CD4-positive, alpha-beta memory T cell (primary cell): ENCODE measurements around the gene CACNG6. TPM values are rescaled to one million over a fixed set of nuclear protein-coding genes. Genes with fewer than 3 reads are reported as not detected.
A peak's percentile ranks its signal among the peaks of the same experiment; 100 is the strongest.

Experiments
- CTCF ChIA-PET: fragments of 350-600 bp; sonication (Branson Sonifier 250); formaldehyde crosslinking; loops from one replicate; lab custom pipeline; 2021; ENCODE audit warnings: inconsistent platforms; ENCODE audit not compliant: partially characterized antibody; lab: Charles Lee
- POLR2A ChIA-PET: fragments of 350-600 bp; sonication (Branson Sonifier 250); formaldehyde crosslinking; loops from one replicate; lab custom pipeline; 2021; ENCODE audit not compliant: partially characterized antibody; lab: Charles Lee
- DNase-seq, 5 donors: peaks; one replicate each; pipeline versions ENCODE4 v3.0.0 to v3.0.0-alpha.2; 2020 to 2022; ENCODE audit warnings: mixed read lengths in 1 of 5
- H3K27ac ChIP-seq: one replicate; pipeline ENCODE4 v1.7.0; 2013; ENCODE audit warnings: low read depth, low read length
- H3K27me3 ChIP-seq: 2 replicates; pipeline ENCODE4 v1.7.0; 2013; ENCODE audit warnings: mild to moderate bottlenecking, low read length, moderate library complexity; ENCODE audit not compliant: insufficient read depth
- H3K36me3 ChIP-seq: 2 replicates; pipeline ENCODE4 v1.7.0; 2013; ENCODE audit warnings: mild to moderate bottlenecking, low read length, moderate library complexity; ENCODE audit not compliant: insufficient read depth
- H3K4me1 ChIP-seq: 2 replicates; pipeline ENCODE4 v1.7.0; 2013; ENCODE audit warnings: mild to moderate bottlenecking, low read length, moderate library complexity; ENCODE audit not compliant: insufficient read depth
- H3K4me3 ChIP-seq, 2 donors: one replicate each; pipeline ENCODE4 v1.7.0; 2013; ENCODE audit warnings: low read length in 2 of 2, mild to moderate bottlenecking in 1 of 2
- H3K9me3 ChIP-seq, 2 donors: one replicate each; pipeline ENCODE4 v1.7.0; 2013; ENCODE audit warnings: low read length in 2 of 2, control low read depth in 1 of 2; ENCODE audit not compliant: control insufficient read depth in 1 of 2
- H3K27ac Mint-ChIP-seq, 7 donors: one replicate each; pipeline ENCODE4 v1.8.0; 2020 to 2021; ENCODE audit warnings: mixed read lengths in 7 of 7, mild to moderate bottlenecking in 6 of 7, inconsistent platforms in 3 of 7, moderate library complexity in 3 of 7
- H3K27me3 Mint-ChIP-seq, 2 donors: one replicate each; pipeline ENCODE4 v1.8.0; 2020 to 2021; ENCODE audit warnings: mixed read lengths in 2 of 2
- H3K36me3 Mint-ChIP-seq, 2 donors: one replicate each; pipeline ENCODE4 v1.8.0; 2020 to 2021; ENCODE audit warnings: mixed read lengths in 2 of 2, inconsistent platforms in 1 of 2, mild to moderate bottlenecking in 1 of 2
- H3K4me1 Mint-ChIP-seq, 4 donors: one replicate each; pipeline ENCODE4 v1.8.0; 2020 to 2021; ENCODE audit warnings: mixed read lengths in 4 of 4, mild to moderate bottlenecking in 1 of 4
- H3K4me3 Mint-ChIP-seq, 8 donors: one replicate each; pipeline ENCODE4 v1.8.0; 2020 to 2021; ENCODE audit warnings: mixed read lengths in 8 of 8, mild to moderate bottlenecking in 7 of 8, moderate library complexity in 6 of 8, inconsistent platforms in 3 of 8
- H3K9me3 Mint-ChIP-seq, 8 donors: one replicate each; pipeline ENCODE4 v1.8.0; 2020 to 2021; ENCODE audit warnings: mixed read lengths in 8 of 8, mild to moderate bottlenecking in 5 of 8, inconsistent platforms in 3 of 8, moderate library complexity in 1 of 8
- intact Hi-C: fragments of 100-400 bp; cut with micrococcal nuclease; formaldehyde crosslinking; loops from one replicate; pipeline ENCODE4 v1.15.1; 2023
- polyA plus RNA-seq, 2 donors: library from polyadenylated mRNA; unstranded; fragments of 300-500 nt; fragmentation: Illumina TruSeq; gene quantifications; one replicate each; pipeline ENCODE4 v1.2.3, GENCODE V29; 2021
- total RNA-seq, 2 experiments: library from RNA; stranded (reverse); gene quantifications; one replicate each; pipeline ENCODE4 v1.2.3, GENCODE V29; 2021

The CACNG6 gene
- total and polyA plus RNA-seq, 4 experiments from 2014 or later, result not detected

DNA sequence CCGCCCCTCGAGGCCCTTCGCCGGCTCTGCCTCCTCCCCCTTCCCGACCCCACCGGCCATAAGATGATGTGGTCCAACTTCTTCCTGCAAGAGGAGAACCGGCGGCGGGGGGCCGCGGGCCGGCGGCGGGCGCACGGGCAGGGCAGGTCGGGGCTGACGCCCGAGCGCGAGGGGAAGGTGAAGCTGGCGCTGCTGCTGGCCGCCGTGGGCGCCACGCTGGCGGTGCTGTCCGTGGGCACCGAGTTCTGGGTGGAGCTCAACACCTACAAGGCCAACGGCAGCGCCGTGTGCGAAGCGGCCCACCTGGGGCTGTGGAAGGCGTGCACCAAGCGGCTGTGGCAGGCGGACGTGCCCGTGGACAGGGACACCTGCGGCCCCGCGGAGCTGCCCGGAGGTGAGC is 1.4 kb downstream of the CACNG6 start:
- H3K9me3 ChIP-seq, result no peaks in the 10 kb centered on the region
- no peaks in the 10 kb centered on the region for H3K4me1 ChIP-seq
- Mint-ChIP-seq H3K4me3 (no peak overlapping the region), H3K4me1 (peaks cover 0 to 6% (median 2%) of the 10 kb centered on the region in 4 donors), H3K27me3 (peaks cover 36 to 46% of the 10 kb centered on the region in 2 donors), H3K9me3 (no peaks in the 10 kb centered on the region), H3K36me3 (no peaks in the 10 kb centered on the region), H3K27ac (no peak overlapping the region)
- CTCF ChIA-PET, result no interaction called here
- intact Hi-C loops, result no loop called here
- no peak overlapping the region for H3K27ac ChIP-seq
- no peak for DNase-seq
- POLR2A ChIA-PET, result no interaction called here
- H3K4me3 ChIP-seq, result no peak overlapping the region
- H3K27me3 ChIP-seq, result peaks cover 11% of the 10 kb centered on the region
- H3K36me3 ChIP-seq, result no peaks in the 10 kb centered on the region

DNA sequence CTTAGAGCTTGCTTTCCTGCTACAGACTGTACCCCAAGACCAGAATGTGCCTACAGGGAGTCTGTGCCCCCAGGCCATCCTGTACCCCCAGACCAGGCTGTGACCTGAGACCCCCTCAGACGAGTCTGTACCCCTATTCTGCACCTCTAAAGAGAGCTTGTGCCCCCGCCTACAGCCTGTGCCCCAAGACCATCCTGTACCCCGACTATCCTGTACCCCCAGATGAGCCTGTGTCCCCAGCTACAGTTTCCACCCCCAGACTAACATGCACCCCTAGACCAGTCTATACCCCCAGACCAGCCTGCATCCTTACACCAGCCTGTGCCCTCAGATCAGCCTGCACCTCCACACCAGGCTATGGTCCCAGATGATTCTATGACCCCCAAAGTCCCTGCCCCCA is 2.0 kb downstream of the CACNG6 start:
- no peak for DNase-seq
- ChIA-PET POLR2A (no interaction called here), CTCF (no interaction called here)
- Mint-ChIP-seq H3K4me3 (peak overlapping the region in 1 of 8 donors; percentile 2), H3K27ac (no peak overlapping the region), H3K36me3 (no peaks in the 10 kb centered on the region), H3K9me3 (no peaks in the 10 kb centered on the region), H3K4me1 (peaks cover 0 to 6% (median 2%) of the 10 kb centered on the region in 4 donors), H3K27me3 (peaks cover 36 to 48% of the 10 kb centered on the region in 2 donors)
- Histone ChIP-seq H3K4me1 (no peaks in the 10 kb centered on the region), H3K27me3 (peaks cover 11% of the 10 kb centered on the region), H3K9me3 (no peaks in the 10 kb centered on the region), H3K27ac (no peak overlapping the region), H3K36me3 (no peaks in the 10 kb centered on the region), H3K4me3 (no peak overlapping the region)
- intact Hi-C loops, result no loop called here

DNA sequence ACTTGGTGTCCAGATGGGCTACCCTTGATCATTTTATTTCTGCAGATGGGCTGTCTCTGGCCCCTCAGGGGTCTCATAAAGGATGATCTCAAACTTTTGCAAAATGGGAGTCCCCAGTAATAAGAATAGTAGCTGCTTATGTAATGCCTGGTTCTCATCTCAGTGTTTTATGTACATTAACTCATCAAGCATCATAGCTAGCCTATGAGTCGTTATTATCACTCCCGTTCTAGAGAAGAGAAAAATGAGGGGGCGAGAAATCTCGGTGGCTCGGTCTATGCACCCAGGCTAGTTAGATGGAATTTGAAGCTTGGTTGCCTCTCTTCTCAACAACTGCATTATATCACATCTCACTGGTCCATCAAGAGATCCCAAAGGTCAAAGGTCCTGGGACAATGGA is 3.4 kb downstream of the CACNG6 start:
- H3K27ac Mint-ChIP-seq, result no peak overlapping the region
- no peak overlapping the region for H3K27ac ChIP-seq
- no peak for DNase-seq
- intact Hi-C loops, result no loop called here
- no peak overlapping the region for H3K4me3 Mint-ChIP-seq
- POLR2A ChIA-PET, result no interaction called here
- H3K9me3 Mint-ChIP-seq, result no peaks in the 10 kb centered on the region
- CTCF ChIA-PET, result no interaction called here
- no peaks in the 10 kb centered on the region for H3K36me3 Mint-ChIP-seq
- peaks cover 0 to 6% (median 2%) of the 10 kb centered on the region in 4 donors for H3K4me1 Mint-ChIP-seq
- H3K36me3 ChIP-seq, result no peaks in the 10 kb centered on the region
- peaks cover 38 to 45% of the 10 kb centered on the region in 2 donors for H3K27me3 Mint-ChIP-seq
- no peak overlapping the region for H3K4me3 ChIP-seq
- H3K4me1 ChIP-seq, result no peaks in the 10 kb centered on the region
- no peaks in the 10 kb centered on the region for H3K9me3 ChIP-seq
- peaks cover 11% of the 10 kb centered on the region for H3K27me3 ChIP-seq

DNA sequence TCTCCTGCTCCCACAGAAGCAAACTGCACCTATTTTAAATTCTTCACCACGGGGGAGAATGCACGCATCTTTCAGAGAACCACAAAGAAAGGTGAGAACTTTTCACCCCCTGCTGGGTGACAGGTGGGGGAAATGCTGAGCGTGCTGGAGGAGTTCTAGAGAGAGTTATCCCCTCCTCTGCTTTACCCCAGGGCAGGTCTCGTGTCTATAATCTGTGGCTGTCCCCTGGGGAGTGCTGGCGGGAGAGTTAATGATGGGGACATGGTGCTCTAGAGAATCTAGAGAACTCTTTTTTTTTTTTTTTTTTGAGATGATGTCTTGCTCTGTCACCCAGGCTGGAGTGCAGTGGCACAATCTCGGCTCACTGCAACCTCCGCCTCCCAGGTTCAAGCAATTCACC is 6.8 kb downstream of the CACNG6 start:
- Mint-ChIP-seq H3K36me3 (no peaks in the 10 kb centered on the region), H3K4me1 (no peaks in the 10 kb centered on the region), H3K9me3 (peaks cover 0 to 3% (median 0%) of the 10 kb centered on the region in 8 donors), H3K4me3 (no peak overlapping the region), H3K27me3 (peaks cover 45 to 51% of the 10 kb centered on the region in 2 donors), H3K27ac (no peak overlapping the region)
- intact Hi-C loops, result no loop called here
- Histone ChIP-seq H3K36me3 (no peaks in the 10 kb centered on the region), H3K4me3 (no peak overlapping the region), H3K9me3 (no peaks in the 10 kb centered on the region), H3K27me3 (peaks cover 5% of the 10 kb centered on the region), H3K27ac (no peak overlapping the region), H3K4me1 (no peaks in the 10 kb centered on the region)
- DNase-seq, result no peak
- ChIA-PET CTCF (no interaction called here), POLR2A (no interaction called here)

DNA sequence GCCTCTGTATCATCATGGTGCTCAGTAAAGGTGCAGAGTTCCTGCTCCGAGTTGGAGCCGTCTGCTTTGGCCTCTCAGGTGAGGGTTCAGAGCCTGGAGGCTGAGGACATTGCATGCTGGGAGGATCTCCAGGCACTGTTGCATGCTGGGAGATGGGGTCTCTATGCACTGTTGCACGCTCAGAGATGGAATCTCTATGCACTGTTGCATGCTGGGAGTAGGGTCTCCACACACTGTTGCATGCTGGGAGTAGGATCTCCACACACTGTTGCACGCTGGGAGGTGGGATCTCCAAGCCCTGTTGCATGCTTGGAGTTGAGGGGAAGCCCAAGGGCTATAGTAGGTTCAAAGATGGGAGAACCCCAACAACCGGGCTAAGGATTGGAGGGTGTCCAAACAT is 8.3 kb downstream of the CACNG6 start:
- Histone ChIP-seq H3K9me3 (no peaks in the 10 kb centered on the region), H3K27me3 (peaks cover 1% of the 10 kb centered on the region), H3K36me3 (no peaks in the 10 kb centered on the region), H3K4me1 (no peaks in the 10 kb centered on the region), H3K27ac (no peak overlapping the region), H3K4me3 (no peak overlapping the region)
- Mint-ChIP-seq H3K36me3 (no peaks in the 10 kb centered on the region), H3K4me1 (no peaks in the 10 kb centered on the region), H3K4me3 (no peak overlapping the region), H3K27me3 (peaks cover 37 to 38% of the 10 kb centered on the region in 2 donors), H3K27ac (peak overlapping the region in 1 of 7 donors; percentile 25), H3K9me3 (peaks cover 0 to 3% (median 0%) of the 10 kb centered on the region in 8 donors)
- no peak for DNase-seq
- POLR2A ChIA-PET, result no interaction called here
- CTCF ChIA-PET, result no interaction called here
- intact Hi-C loops, result no loop called here

DNA sequence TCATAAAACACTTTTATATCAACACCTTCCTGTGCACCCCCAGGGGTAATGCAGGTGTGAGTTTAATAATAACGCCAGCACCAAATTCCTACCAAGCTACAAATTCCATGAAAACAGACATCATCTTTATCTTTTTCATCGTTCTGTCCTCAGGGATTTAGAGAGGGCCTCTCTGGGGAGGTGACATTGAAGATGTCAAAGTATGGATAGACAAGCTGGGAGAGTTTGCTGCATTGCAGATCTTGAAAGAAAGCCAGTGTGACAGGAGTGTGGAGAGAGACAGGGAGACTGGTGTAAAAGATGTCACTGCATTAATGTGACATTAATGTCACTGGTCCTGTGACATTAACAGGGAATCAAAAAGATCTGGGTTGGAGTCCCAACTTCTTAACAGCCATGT is 10.1 kb downstream of the CACNG6 start:
- H3K4me1 ChIP-seq, result no peaks in the 10 kb centered on the region
- no peaks in the 10 kb centered on the region for H3K27me3 ChIP-seq
- Mint-ChIP-seq H3K27ac (no peak overlapping the region), H3K36me3 (no peaks in the 10 kb centered on the region), H3K9me3 (peaks cover 0 to 3% (median 0%) of the 10 kb centered on the region in 8 donors), H3K4me1 (no peaks in the 10 kb centered on the region), H3K4me3 (no peak overlapping the region), H3K27me3 (peaks cover 27 to 28% of the 10 kb centered on the region in 2 donors)
- POLR2A ChIA-PET, result no interaction called here
- H3K9me3 ChIP-seq, result no peaks in the 10 kb centered on the region
- H3K27ac ChIP-seq, result no peak overlapping the region
- H3K4me3 ChIP-seq, result no peak overlapping the region
- no peaks in the 10 kb centered on the region for H3K36me3 ChIP-seq
- CTCF ChIA-PET, result no interaction called here
- DNase-seq, result no peak
- intact Hi-C loops, result no loop called here

DNA sequence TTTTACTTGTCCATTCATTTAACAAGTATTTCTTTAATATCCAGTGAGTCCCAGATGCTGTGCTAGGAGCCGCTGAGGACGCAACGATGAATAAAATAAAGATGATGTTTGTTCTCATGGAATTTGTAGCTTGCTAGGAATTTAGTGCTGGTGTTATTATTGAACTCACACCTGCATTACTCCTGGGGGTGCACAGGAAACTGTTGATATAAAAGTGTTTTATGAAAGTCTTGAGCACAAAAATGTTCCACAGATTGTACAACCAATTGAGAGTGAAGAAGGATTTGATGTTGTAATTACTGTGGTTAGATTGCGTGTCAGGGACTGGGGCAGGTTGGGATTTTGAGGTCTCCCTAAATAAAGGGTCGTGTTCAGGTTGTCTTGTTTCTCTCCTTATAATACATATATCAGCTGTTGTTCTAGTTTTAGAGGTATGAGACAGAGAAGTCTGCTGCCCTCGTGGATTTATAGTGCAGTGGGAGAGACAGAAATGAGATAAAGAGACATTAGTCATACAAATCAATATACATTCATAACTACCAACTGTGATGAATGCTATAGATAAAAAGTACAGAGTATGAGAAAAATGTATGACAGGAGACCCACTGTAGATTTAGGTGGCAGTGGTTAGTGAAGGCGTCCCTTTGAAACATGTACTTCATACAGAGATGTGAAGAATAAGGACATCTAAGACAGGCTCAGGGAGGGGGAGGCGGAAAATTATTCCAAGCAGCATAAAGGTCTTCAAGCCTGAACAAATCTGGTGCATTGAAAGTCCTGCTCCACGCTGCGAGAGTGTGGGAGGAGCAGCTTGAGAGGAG is 11.3 kb downstream of the CACNG6 start:
- intact Hi-C loops, result no loop called here
- H3K4me3 Mint-ChIP-seq, result no peak overlapping the region
- no peaks in the 10 kb centered on the region for H3K36me3 ChIP-seq
- no peak overlapping the region for H3K27ac Mint-ChIP-seq
- H3K27ac ChIP-seq, result no peak overlapping the region
- H3K36me3 Mint-ChIP-seq, result no peaks in the 10 kb centered on the region
- H3K27me3 Mint-ChIP-seq, result peaks cover 29 to 31% of the 10 kb centered on the region in 2 donors
- no peaks in the 10 kb centered on the region for H3K4me1 Mint-ChIP-seq
- H3K9me3 Mint-ChIP-seq, result peaks cover 0 to 3% (median 0%) of the 10 kb centered on the region in 8 donors
- DNase-seq, result no peak
- POLR2A ChIA-PET, result no interaction called here
- no peaks in the 10 kb centered on the region for H3K9me3 ChIP-seq
- H3K4me1 ChIP-seq, result no peaks in the 10 kb centered on the region
- CTCF ChIA-PET, result interaction anchor here (0.8 kb wide), 1 partner anchor 8 kb away, joined by 3 read pairs; no protein-coding TSS in a partner anchor
- H3K27me3 ChIP-seq, result no peaks in the 10 kb centered on the region
- H3K4me3 ChIP-seq, result no peak overlapping the region
